Suprapubic skin (tissue), 3 donors: ENCODE data around the gene PTGES2.

ENCODE experiments used
- CTCF ChIP-seq, 2 donors: fragments of 200-600 bp in 1 of 2; fragments of 450-650 bp in 1 of 2; sonication (generic) in 1 of 2; IDR thresholded peaks; one replicate each; pipeline ENCODE4 v1.5.1; 2016 to 2019; ENCODE audit warnings: antibody characterized with exemption in 2 of 2, mild to moderate bottlenecking in 1 of 2, moderate library complexity in 1 of 2
- POLR2A ChIP-seq, 2 donors: fragments of 450-650 bp; IDR thresholded peaks; one replicate each; pipeline ENCODE4 v1.6.1; 2017; ENCODE audit warnings: antibody characterized with exemption in 2 of 2, mild to moderate bottlenecking in 2 of 2, moderate library complexity in 2 of 2

DNA sequence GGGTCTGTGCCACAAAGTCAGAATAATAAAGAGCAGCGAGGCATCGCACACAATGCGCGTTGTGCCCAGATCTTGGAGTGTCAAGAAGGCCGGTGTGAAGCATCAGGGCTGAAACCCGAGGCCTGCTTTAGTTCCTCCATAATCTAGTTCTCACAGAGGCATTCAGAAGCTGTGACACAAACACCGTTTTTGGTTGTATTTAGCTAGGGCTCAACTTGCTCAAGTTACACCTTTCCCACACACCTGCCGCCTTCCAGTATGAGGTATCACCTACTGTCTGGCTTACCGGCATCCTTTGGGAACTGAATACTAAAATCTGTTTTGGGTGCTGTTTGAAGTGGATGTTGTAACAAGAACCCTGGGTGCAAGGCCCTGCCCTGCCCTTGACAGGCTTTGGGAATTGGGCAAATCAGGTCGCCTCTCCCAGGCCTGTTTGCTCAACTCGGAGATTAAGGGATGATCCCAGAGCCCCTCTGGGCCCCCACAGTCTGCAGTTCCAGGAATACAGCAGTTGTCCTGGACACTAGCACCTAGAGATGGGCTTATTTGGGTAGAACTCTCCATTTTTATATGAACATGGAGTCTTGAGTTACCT is 32.5 kb downstream of the PTGES2 start:
- TF ChIP-seq POLR2A (IDR thresholded peaks at IDR 0.05) (no peak), CTCF (IDR thresholded peaks at IDR 0.05) (no peak)
